Measurements from ENCODE around the gene SH3BP1. TPM values are rescaled to one million over a fixed set of nuclear protein-coding genes. Genes with fewer than 3 reads are reported as not detected.

SH3BP1 gene
- total and polyA plus RNA-seq, 2 of the 4 experiments (the other 2 are of a cell fraction): 8.8 to 33.3 TPM

GRCh38 chr22:37665487-37665886, 26.0 kb downstream of the SH3BP1 start:
- Histone ChIP-seq H3K27me3 (ENCODE audit: control insufficient read depth, insufficient read depth, low read length) (no peaks in the 10 kb centered on the region), H4K20me1 (ENCODE audit: insufficient read depth, low read length) (peaks cover 17% of the 10 kb centered on the region), H3K23ac (ENCODE audit: low read depth, low read length) (no peak overlapping the region), H2AFZ (replicated peaks; ENCODE audit: low read length, poor library complexity) (no peak overlapping the region), H3K4ac (ENCODE audit: low read depth, low read length) (no peak overlapping the region), H3K9ac (ENCODE audit: low read depth, low read length) (no peak overlapping the region), H3K4me3 (ENCODE audit: insufficient read depth, low read depth, low read length) (no peak overlapping the region), H3K9me1 (ENCODE audit: insufficient read depth, low read length) (0 out of 2 replicates have a peak, but pooled peaks cover 7% of the 10 kb centered on the region), H2BK15ac (ENCODE audit: low read depth, low read length) (no peak overlapping the region), H3K9me3 (ENCODE audit: control insufficient read depth, insufficient read depth, low read length) (no peaks in the 10 kb centered on the region), H2BK20ac (ENCODE audit: low read depth, low read length) (no peak overlapping the region), H3K4me1 (ENCODE audit: control insufficient read depth, insufficient read depth, low read length) (peaks cover 20% of the 10 kb centered on the region), H3K56ac (ENCODE audit: extremely low read depth, insufficient read depth, low read length) (no peak overlapping the region), H4K91ac (ENCODE audit: insufficient read depth, low read depth, low read length) (no peak overlapping the region), H3K4me2 (ENCODE audit: low read depth, low read length) (no peak overlapping the region), H2AK9ac (replicated peaks; ENCODE audit: low read depth, low read length, poor library complexity) (no peak overlapping the region), H3K36me3 (ENCODE audit: control insufficient read depth, insufficient read depth, low read length) (peaks cover 14% of the 10 kb centered on the region), H4K5ac (ENCODE audit: low read depth, low read length) (no peak overlapping the region), H2AK5ac (ENCODE audit: low read depth, low read length) (peak overlapping the region; percentile 77; the same call in 1 of the 2 replicates), H3K18ac (ENCODE audit: low read depth, low read length) (no peak overlapping the region), H3K27ac (ENCODE audit: insufficient read depth, low read length) (no peak overlapping the region), H4K8ac (ENCODE audit: low read depth in 2 of 2, low read length in 2 of 2) (no peak overlapping the region), H3K14ac (replicated peaks; ENCODE audit: low read depth, low read length) (no peak overlapping the region), H2BK120ac (ENCODE audit: low read depth, low read length) (no peak overlapping the region), H2BK5ac (ENCODE audit: low read depth, low read length, poor library complexity, severe bottlenecking) (no peak overlapping the region), H3K79me1 (ENCODE audit: low read depth in 1 of 2, low read length in 2 of 2) (peaks cover 36 to 85% of the 10 kb centered on the region in 2 experiments)
- POLR2A ChIA-PET (ENCODE audit: unreplicated experiment): no interaction called here
- BruUV-seq (replicated peaks): no TSS peak
- DNase-seq (no peak), ATAC-seq (ENCODE audit: low read depth) (no peak)
- in situ Hi-C loops (cut with MboI; ENCODE audit: low sequenced_read_pairs): no loop called here
- no peak for TF ChIP-seq CEBPB (IDR thresholded peaks at IDR 0.05; ENCODE audit: low read depth, low read length)
- TF ChIP-seq USF2 (IDR thresholded peaks at IDR 0.05; ENCODE audit: low read depth, low read length): no peak
- TF ChIP-seq RFX5 (IDR thresholded peaks at IDR 0.05; ENCODE audit: low read depth, low read length): no peak
- TF ChIP-seq BHLHE40 (IDR thresholded peaks at IDR 0.05; ENCODE audit: low read depth, low read length): no peak
- TF ChIP-seq, protein P1, sequence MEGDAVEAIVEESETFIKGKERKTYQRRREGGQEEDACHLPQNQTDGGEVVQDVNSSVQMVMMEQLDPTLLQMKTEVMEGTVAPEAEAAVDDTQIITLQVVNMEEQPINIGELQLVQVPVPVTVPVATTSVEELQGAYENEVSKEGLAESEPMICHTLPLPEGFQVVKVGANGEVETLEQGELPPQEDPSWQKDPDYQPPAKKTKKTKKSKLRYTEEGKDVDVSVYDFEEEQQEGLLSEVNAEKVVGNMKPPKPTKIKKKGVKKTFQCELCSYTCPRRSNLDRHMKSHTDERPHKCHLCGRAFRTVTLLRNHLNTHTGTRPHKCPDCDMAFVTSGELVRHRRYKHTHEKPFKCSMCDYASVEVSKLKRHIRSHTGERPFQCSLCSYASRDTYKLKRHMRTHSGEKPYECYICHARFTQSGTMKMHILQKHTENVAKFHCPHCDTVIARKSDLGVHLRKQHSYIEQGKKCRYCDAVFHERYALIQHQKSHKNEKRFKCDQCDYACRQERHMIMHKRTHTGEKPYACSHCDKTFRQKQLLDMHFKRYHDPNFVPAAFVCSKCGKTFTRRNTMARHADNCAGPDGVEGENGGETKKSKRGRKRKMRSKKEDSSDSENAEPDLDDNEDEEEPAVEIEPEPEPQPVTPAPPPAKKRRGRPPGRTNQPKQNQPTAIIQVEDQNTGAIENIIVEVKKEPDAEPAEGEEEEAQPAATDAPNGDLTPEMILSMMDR (conservative IDR thresholded peaks at IDR 0.05; ENCODE audit: low read depth, low read length): no peak
- no peak for TF ChIP-seq NFE2L2 (IDR thresholded peaks at IDR 0.05; ENCODE audit: low read depth, low read length)
- TF ChIP-seq FOS (IDR thresholded peaks at IDR 0.05; ENCODE audit: low read depth, low read length): no peak
- no peak for TF ChIP-seq SMC3 (IDR thresholded peaks at IDR 0.05; ENCODE audit: low read depth, low read length)
- TF ChIP-seq CHD1 (IDR thresholded peaks at IDR 0.05; ENCODE audit: low read depth, low read length): no peak
- TF ChIP-seq POLR2A (IDR thresholded peaks at IDR 0.05; ENCODE audit: low read depth, low read length): no peak
- TF ChIP-seq ELK1 (IDR thresholded peaks at IDR 0.05; ENCODE audit: borderline replicate concordance, low read depth, low read length): no peak
- TF ChIP-seq MAZ (IDR thresholded peaks at IDR 0.05; ENCODE audit: borderline replicate concordance, low read depth, low read length): no peak
- no peak for TF ChIP-seq RCOR1 (IDR thresholded peaks at IDR 0.05; ENCODE audit: insufficient replicate concordance, low read length)
- no peak for TF ChIP-seq RAD21 (IDR thresholded peaks at IDR 0.05; ENCODE audit: low read length)
- TF ChIP-seq MAFK (IDR thresholded peaks at IDR 0.05; ENCODE audit: low read depth, low read length): no peak
- WGBS, 2 experiments (ENCODE audit: extremely low coverage in 2 of 2, insufficient read length in 1 of 2): 98% methylated on average over 14 of the region's 24 CpGs; no CpG with 5 or more reads in 1 of the 2 experiments
- intact Hi-C loops (cut with micrococcal nuclease): no loop called here
- dilution Hi-C loops (cut with HindIII; ENCODE audit: low sequenced_read_pairs, unreplicated experiment): no loop called here
- CTCF ChIA-PET: no interaction called here

Measured in IMR-90 (cell line).